Fibroblast of lung (primary cell): ENCODE results near the gene WBP4. TPM values are rescaled to one million over a fixed set of nuclear protein-coding genes. Genes with fewer than 3 reads are reported as not detected.

Experiments used
- DNase-seq, 2 donors: peaks; one replicate each; pipeline versions ENCODE4 v3.0.0 to v3.0.0-alpha.2; 2010; ENCODE audit warnings: low read depth in 2 of 2
- H2AFZ ChIP-seq: 2 replicates; pipeline ENCODE4 v1.5.1; 2012; ENCODE audit warnings: low read length, control low read depth, inconsistent platforms
- H3K27ac ChIP-seq: 2 replicates; pipeline ENCODE4 v1.5.1; 2011; ENCODE audit warnings: low read length, control low read depth; ENCODE audit not compliant: insufficient read depth
- H3K27me3 ChIP-seq: 2 replicates; pipeline ENCODE4 v1.5.1; 2011; ENCODE audit warnings: mild to moderate bottlenecking, low read length; ENCODE audit not compliant: control insufficient read depth, insufficient read depth
- H3K36me3 ChIP-seq: 2 replicates; pipeline ENCODE4 v1.5.1; 2011; ENCODE audit warnings: low read length; ENCODE audit not compliant: control insufficient read depth, insufficient read depth
- H3K4me1 ChIP-seq: 2 replicates; pipeline ENCODE4 v1.5.1; 2011; ENCODE audit warnings: low read length; ENCODE audit not compliant: control insufficient read depth, insufficient read depth; ENCODE audit errors: extremely low read depth
- H3K4me2 ChIP-seq: 2 replicates; pipeline ENCODE4 v1.5.1; 2011; ENCODE audit warnings: low read length, control low read depth; ENCODE audit not compliant: insufficient read depth; ENCODE audit errors: extremely low read depth
- H3K4me3 ChIP-seq, 4 experiments: fragments of 200-600 bp in 1 of 4; sonication (generic) in 1 of 4; replicated peaks in 1 of 4; 2 replicates each; pipeline ENCODE4 v1.5.1; 2011 to 2016; ENCODE audit warnings: low read length in 4 of 4, low read depth in 3 of 4, mild to moderate bottlenecking in 3 of 4, control low read depth in 2 of 4, inconsistent platforms in 1 of 4, mixed read lengths in 1 of 4; ENCODE audit not compliant: insufficient read depth in 1 of 4; ENCODE audit errors: control extremely low read depth in 1 of 4
- H3K79me2 ChIP-seq: 2 replicates; pipeline ENCODE4 v1.5.1; 2012; ENCODE audit warnings: mild to moderate bottlenecking, low read length, inconsistent platforms; ENCODE audit not compliant: control insufficient read depth, insufficient read depth
- H3K9ac ChIP-seq: 2 replicates; pipeline ENCODE4 v1.5.1; 2011; ENCODE audit warnings: mild to moderate bottlenecking, low read length, control low read depth; ENCODE audit not compliant: insufficient read depth
- H3K9me3 ChIP-seq: 2 replicates; pipeline ENCODE4 v1.5.1; 2012; ENCODE audit warnings: low read depth, low read length; ENCODE audit not compliant: control insufficient read depth, insufficient read depth
- H4K20me1 ChIP-seq: 2 replicates; pipeline ENCODE4 v1.5.1; 2011; ENCODE audit warnings: low read length; ENCODE audit not compliant: control insufficient read depth, insufficient read depth; ENCODE audit errors: extremely low read depth
- CTCF ChIP-seq, 2 donors: IDR thresholded peaks in 1 of 2; conservative IDR thresholded peaks in 1 of 2; 1 replicate in 1 of 2; 2 replicates in 1 of 2; pipeline ENCODE4 v1.5.1; 2011 to 2012; ENCODE audit warnings: low read length in 2 of 2, control low read depth in 1 of 2, inconsistent platforms in 1 of 2, low read depth in 1 of 2, mild to moderate bottlenecking in 1 of 2
- EZH2 ChIP-seq: IDR thresholded peaks from 2 replicates; pipeline ENCODE4 v1.5.1; 2012; ENCODE audit warnings: low read length, control low read depth, mild to moderate bottlenecking; ENCODE audit errors: missing control alignments
- polyA plus RNA-seq, 2 donors: library from polyadenylated mRNA; depleted of rRNA in 1 of 2; stranded (reverse) in 1 of 2; unstranded in 1 of 2; fragments of >200 nt; gene quantifications; 2 replicates each; pipeline ENCODE4 v1.2.1, GENCODE V29; 2011 to 2012; ENCODE audit warnings: missing spikeins in 1 of 2
- total RNA-seq: library from RNA; depleted of rRNA; stranded (reverse); fragments of >200 nt; gene quantifications from 2 replicates; pipeline ENCODE4 v1.2.1, GENCODE V29; 2014

The WBP4 gene
- total and polyA plus RNA-seq, 2 donors (not counting 1 experiment from before 2014, with no cell fraction given) = 13.7 to 17.7 TPM

GRCh38 chr13:41056826-41057711, 4.2 kb upstream of the WBP4 start:
- no peak overlapping the region for H3K27ac ChIP-seq
- no peak overlapping the region for H2AFZ ChIP-seq
- no peaks in the 10 kb centered on the region for H4K20me1 ChIP-seq
- no peak overlapping the region for H3K9ac ChIP-seq
- TF ChIP-seq CTCF (conservative IDR thresholded peaks at IDR 0.05 in 1 of 2, IDR thresholded peaks at IDR 0.05 in 1 of 2; ENCODE audit: low read depth in 1 of 2, low read length in 2 of 2) (no peak), EZH2 (no peak)
- H3K27me3 ChIP-seq = no peaks in the 10 kb centered on the region
- no peaks in the 10 kb centered on the region for H3K36me3 ChIP-seq
- H3K4me3 ChIP-seq = no peak overlapping the region
- no peak overlapping the region for H3K4me2 ChIP-seq
- H3K9me3 ChIP-seq = no peaks in the 10 kb centered on the region
- H3K4me1 ChIP-seq = peaks cover 5% of the 10 kb centered on the region
- no peak for DNase-seq
- H3K79me2 ChIP-seq = peaks cover 71% of the 10 kb centered on the region

GRCh38 chr13:41058295-41059070, 2.8 kb upstream of the WBP4 start:
- peak overlapping the region; percentile 95 for H3K4me2 ChIP-seq
- TF ChIP-seq EZH2 = no peak
- no peak for TF ChIP-seq CTCF (conservative IDR thresholded peaks at IDR 0.05 in 1 of 2, IDR thresholded peaks at IDR 0.05 in 1 of 2; ENCODE audit: low read depth in 1 of 2, low read length in 2 of 2)
- H4K20me1 ChIP-seq = no peaks in the 10 kb centered on the region
- no peak overlapping the region for H3K27ac ChIP-seq
- DNase-seq = peak in 1 of 2 donors; percentile 37
- H2AFZ ChIP-seq = no peak overlapping the region
- peak overlapping the region; percentile 84 to 93 (median 88) for H3K4me3 ChIP-seq
- H3K79me2 ChIP-seq = peaks cover 74% of the 10 kb centered on the region
- no peak overlapping the region for H3K9ac ChIP-seq
- H3K36me3 ChIP-seq = no peaks in the 10 kb centered on the region
- no peaks in the 10 kb centered on the region for H3K27me3 ChIP-seq
- peaks cover 7% of the 10 kb centered on the region for H3K4me1 ChIP-seq
- no peaks in the 10 kb centered on the region for H3K9me3 ChIP-seq

GRCh38 chr13:41059456-41060081, 1.7 kb upstream of the WBP4 start:
- TF ChIP-seq CTCF (conservative IDR thresholded peaks at IDR 0.05 in 1 of 2, IDR thresholded peaks at IDR 0.05 in 1 of 2; ENCODE audit: low read depth in 1 of 2, low read length in 2 of 2) (no peak), EZH2 (no peak)
- DNase-seq = peak in 1 of 2 donors; percentile 18
- H4K20me1 ChIP-seq = no peaks in the 10 kb centered on the region

More at GRCh38 chr13:41059456-41060081, 1.7 kb upstream of the WBP4 start:
- H3K27ac ChIP-seq = peak overlapping the region; percentile 99
- H3K79me2 ChIP-seq = peaks cover 76% of the 10 kb centered on the region
- H3K4me2 ChIP-seq = peak overlapping the region; percentile 95
- H2AFZ ChIP-seq = no peak overlapping the region
- no peaks in the 10 kb centered on the region for H3K36me3 ChIP-seq
- H3K9me3 ChIP-seq = no peaks in the 10 kb centered on the region
- peaks cover 14% of the 10 kb centered on the region for H3K4me1 ChIP-seq
- peak overlapping the region; percentile 84 to 93 (median 88) for H3K4me3 ChIP-seq
- H3K27me3 ChIP-seq = no peaks in the 10 kb centered on the region
- H3K9ac ChIP-seq = peak overlapping the region; percentile 93
